Thyroid gland (tissue), 4 donors: Measurements from ENCODE around the gene BTN2A1. TPM values are rescaled to one million over a fixed set of nuclear protein-coding genes. Genes with fewer than 3 reads are reported as not detected.

Source experiments
- DNase-seq, 2 donors: peaks; one replicate each; pipeline ENCODE4 v3.0.0-alpha.2; 2019
- H3K27ac ChIP-seq, 3 donors: fragments of 200-600 bp; sonication (generic); 1 replicate in 2 of 3; 2 replicates in 1 of 3; pipeline ENCODE4 v1.5.1; 2016 to 2019; ENCODE audit warnings: mild to moderate bottlenecking in 1 of 3, moderate library complexity in 1 of 3
- H3K27me3 ChIP-seq: fragments of 200-600 bp; sonication (generic); one replicate; pipeline ENCODE4 v1.5.1; 2019
- H3K36me3 ChIP-seq, 2 donors: fragments of 200-600 bp; sonication (generic); one replicate each; pipeline ENCODE4 v1.5.1; 2016 to 2019
- H3K4me1 ChIP-seq, 2 donors: fragments of 200-600 bp; sonication (generic); one replicate each; pipeline ENCODE4 v1.5.1; 2017 to 2019
- H3K4me3 ChIP-seq, 3 donors: fragments of 200-600 bp; sonication (generic); replicated peaks in 1 of 3; 1 replicate in 2 of 3; 2 replicates in 1 of 3; pipeline ENCODE4 v1.5.1; 2016; ENCODE audit warnings: mild to moderate bottlenecking in 1 of 3
- H3K9me3 ChIP-seq: fragments of 200-600 bp; sonication (generic); one replicate; pipeline ENCODE4 v1.5.1; 2017
- POLR2A ChIP-seq, 2 donors: fragments of 450-650 bp; IDR thresholded peaks; one replicate each; pipeline ENCODE4 v1.6.1; 2017; ENCODE audit warnings: antibody characterized with exemption in 2 of 2, mild to moderate bottlenecking in 2 of 2, moderate library complexity in 1 of 2
- WGBS, 2 donors: methylation state at CpG; one replicate each; pipeline ENCODE4 v1.1.5; 2017; 5-methylcytosine and 5-hydroxymethylcytosine counted together
- intact Hi-C: fragments of 100-400 bp; cut with DNase I; formaldehyde crosslinking; loops from one replicate; pipeline ENCODE4 v1.15.1; 2023
- total RNA-seq, 4 donors: library from RNA; depleted of rRNA; stranded (reverse); fragments of >200 nt; gene quantifications; one replicate each; pipeline ENCODE4 v1.2.3, GENCODE V29; 2016
- TF ChIP-seq, protein P1 (sequence below), 6 experiments: fragments of 200-600 bp in 3 of 6; fragments of 450-650 bp in 3 of 6; sonication (generic) in 3 of 6; IDR thresholded peaks; one replicate each; pipeline ENCODE4 v1.5.1; 2016 to 2019; ENCODE audit warnings: antibody characterized with exemption in 6 of 6, mild to moderate bottlenecking in 2 of 6, inconsistent platforms in 1 of 6, moderate library complexity in 1 of 6

Gene BTN2A1
- total RNA-seq, 4 donors from 2014 or later = 9.9 to 12.3 (median 11.6) TPM

DNA sequence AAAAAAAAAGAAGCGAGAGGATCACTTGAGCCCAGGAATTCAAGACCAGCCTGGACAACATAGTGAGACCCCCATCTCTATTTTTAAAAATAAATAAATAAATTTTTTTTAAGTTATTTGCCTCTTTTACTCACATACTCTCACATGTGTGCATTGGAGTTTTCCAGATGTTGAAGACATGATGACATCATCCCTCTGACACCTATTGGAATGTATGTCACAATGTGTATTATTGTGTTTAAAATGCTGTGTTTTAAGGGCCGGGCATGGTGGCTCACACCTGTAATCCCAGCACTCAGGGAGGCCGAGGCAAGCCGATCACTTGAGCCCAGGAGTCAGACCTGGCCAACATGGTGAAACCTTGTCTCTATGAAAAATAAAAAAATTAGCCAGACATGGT lies 24.6 kb downstream of the BTN2A1 start:
- intact Hi-C loops = no loop called here
- Histone ChIP-seq H3K36me3 (no peaks in the 10 kb centered on the region), H3K27me3 (no peaks in the 10 kb centered on the region), H3K4me3 (no peak overlapping the region), H3K27ac (no peak overlapping the region), H3K9me3 (no peaks in the 10 kb centered on the region), H3K4me1 (no peaks in the 10 kb centered on the region)
- no peak for DNase-seq
- TF ChIP-seq, protein P1, sequence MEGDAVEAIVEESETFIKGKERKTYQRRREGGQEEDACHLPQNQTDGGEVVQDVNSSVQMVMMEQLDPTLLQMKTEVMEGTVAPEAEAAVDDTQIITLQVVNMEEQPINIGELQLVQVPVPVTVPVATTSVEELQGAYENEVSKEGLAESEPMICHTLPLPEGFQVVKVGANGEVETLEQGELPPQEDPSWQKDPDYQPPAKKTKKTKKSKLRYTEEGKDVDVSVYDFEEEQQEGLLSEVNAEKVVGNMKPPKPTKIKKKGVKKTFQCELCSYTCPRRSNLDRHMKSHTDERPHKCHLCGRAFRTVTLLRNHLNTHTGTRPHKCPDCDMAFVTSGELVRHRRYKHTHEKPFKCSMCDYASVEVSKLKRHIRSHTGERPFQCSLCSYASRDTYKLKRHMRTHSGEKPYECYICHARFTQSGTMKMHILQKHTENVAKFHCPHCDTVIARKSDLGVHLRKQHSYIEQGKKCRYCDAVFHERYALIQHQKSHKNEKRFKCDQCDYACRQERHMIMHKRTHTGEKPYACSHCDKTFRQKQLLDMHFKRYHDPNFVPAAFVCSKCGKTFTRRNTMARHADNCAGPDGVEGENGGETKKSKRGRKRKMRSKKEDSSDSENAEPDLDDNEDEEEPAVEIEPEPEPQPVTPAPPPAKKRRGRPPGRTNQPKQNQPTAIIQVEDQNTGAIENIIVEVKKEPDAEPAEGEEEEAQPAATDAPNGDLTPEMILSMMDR (IDR thresholded peaks at IDR 0.05) = no peak
- TF ChIP-seq POLR2A (IDR thresholded peaks at IDR 0.05) = no peak
- 96 to 98% methylated on average over 4 of the region's 4 CpGs for WGBS, 2 donors

DNA sequence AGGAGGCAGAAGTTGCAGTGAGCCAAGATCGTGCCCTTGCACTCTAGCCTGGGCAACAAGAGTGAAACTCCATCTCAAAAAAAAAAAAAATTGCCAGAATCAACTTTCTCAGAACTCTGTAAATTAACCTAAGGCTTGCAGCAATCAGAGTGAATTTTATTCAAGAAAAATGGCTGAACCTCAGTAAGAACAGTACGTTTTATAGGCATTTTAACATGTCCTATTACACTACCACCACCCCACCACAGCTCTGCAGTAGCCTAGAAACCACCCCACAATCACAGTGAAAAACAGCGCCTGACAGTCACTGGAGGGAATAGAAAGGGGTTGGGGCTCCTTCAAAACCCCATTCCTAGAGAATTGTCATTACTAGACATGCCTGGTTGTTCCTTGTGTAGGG lies 26.0 kb downstream of the BTN2A1 start:
- H3K27ac ChIP-seq = no peak overlapping the region
- no peaks in the 10 kb centered on the region for H3K36me3 ChIP-seq
- H3K9me3 ChIP-seq = no peaks in the 10 kb centered on the region
- H3K4me1 ChIP-seq = no peaks in the 10 kb centered on the region
- no peak overlapping the region for H3K4me3 ChIP-seq
- no peaks in the 10 kb centered on the region for H3K27me3 ChIP-seq
- TF ChIP-seq, protein P1 (IDR thresholded peaks at IDR 0.05) = no peak
- TF ChIP-seq POLR2A (IDR thresholded peaks at IDR 0.05) = no peak
- WGBS, 2 donors = 85 to 90% methylated on average over 3 of the region's 3 CpGs
- intact Hi-C loops = no loop called here
- no peak for DNase-seq

DNA sequence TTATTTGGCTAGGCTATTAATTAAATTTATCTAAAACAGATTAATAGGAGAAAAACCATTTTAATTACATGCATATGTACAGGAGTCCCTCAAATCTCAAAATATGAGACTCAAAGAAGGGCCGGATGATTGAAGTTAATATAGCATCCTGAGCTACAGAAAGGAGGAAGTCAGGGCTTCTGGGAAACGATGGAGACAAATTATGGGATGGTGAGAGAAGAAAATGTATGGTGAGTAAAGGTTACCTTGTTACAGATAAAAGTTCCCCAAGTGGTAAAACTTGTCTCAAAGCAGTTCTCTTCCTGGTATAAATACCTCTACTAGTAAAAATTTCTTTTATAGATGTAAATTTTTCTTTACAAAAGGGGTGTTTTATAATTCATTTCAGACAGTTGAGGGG lies 26.4 kb downstream of the BTN2A1 start:
- no peak overlapping the region for H3K4me3 ChIP-seq
- H3K9me3 ChIP-seq = no peaks in the 10 kb centered on the region
- H3K36me3 ChIP-seq = no peaks in the 10 kb centered on the region
- no peak for DNase-seq
- no peaks in the 10 kb centered on the region for H3K27me3 ChIP-seq
- no peaks in the 10 kb centered on the region for H3K4me1 ChIP-seq
- no peak for TF ChIP-seq POLR2A (IDR thresholded peaks at IDR 0.05)
- TF ChIP-seq, protein P1 (IDR thresholded peaks at IDR 0.05) = no peak
- H3K27ac ChIP-seq = no peak overlapping the region
- intact Hi-C loops = no loop called here
- 77 to 78% methylated on average over 2 of the region's 2 CpGs for WGBS, 2 donors

DNA sequence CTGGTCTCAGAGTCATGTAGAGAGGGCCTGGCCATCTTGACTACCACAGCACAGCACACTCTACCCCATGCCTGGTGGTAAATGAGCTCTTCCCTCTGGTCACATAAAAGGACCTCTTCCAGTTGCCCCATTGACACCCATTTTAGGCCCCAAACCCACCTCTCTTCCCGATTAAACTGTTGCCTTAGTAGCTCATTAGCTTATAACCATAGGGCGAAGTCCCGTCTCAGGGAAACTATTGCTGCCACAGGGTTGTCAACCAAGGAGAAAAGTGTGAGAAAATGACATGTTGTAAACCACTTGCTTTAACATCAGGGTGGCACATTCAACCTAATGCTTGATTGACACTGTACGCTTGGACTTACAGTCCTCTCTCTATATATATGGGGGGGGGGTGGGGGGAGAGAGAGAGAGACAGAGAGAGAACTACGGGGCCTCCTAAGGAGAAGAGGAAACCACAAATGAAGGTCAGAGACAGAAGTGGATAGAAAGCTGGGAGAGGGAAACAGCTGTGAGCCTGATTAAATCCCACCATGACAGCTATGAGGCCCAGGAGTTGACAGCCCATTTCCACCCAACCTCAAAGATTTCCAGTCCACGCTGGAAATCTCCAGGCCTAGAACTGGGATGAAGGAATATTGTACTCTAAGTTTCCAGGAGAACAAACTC lies 27.5 kb downstream of the BTN2A1 start:
- DNase-seq = no peak
- H3K36me3 ChIP-seq = no peaks in the 10 kb centered on the region
- H3K27ac ChIP-seq = no peak overlapping the region
- H3K9me3 ChIP-seq = no peaks in the 10 kb centered on the region
- TF ChIP-seq, protein P1 (IDR thresholded peaks at IDR 0.05) = no peak
- TF ChIP-seq POLR2A (IDR thresholded peaks at IDR 0.05) = no peak
- no peak overlapping the region for H3K4me3 ChIP-seq
- WGBS, 2 donors = 88 to 89% methylated on average over 6 of the region's 6 CpGs
- intact Hi-C loops = no loop called here
- H3K4me1 ChIP-seq = no peaks in the 10 kb centered on the region
- H3K27me3 ChIP-seq = no peaks in the 10 kb centered on the region

DNA sequence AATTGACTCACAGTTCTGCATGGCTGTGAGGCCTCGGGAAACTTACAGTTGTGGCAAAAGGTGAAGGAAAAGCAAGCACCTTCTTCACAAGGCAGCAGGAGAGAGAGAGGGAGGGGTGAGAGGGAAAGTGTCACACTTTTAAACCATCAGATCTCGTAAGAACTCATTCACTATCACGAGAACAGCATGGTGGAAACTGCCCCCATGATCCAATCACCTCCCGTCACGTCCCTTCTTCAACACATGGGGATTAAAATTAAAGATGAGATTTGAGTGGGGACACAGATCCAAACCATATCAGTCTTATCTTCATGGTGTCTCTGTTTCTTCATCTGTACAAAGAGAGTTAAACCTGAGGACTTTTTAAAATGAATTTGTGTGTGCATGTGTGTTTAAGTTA lies 28.6 kb downstream of the BTN2A1 start:
- H3K4me3 ChIP-seq = no peak overlapping the region
- intact Hi-C loops = no loop called here
- H3K36me3 ChIP-seq = no peaks in the 10 kb centered on the region
- no peak for TF ChIP-seq POLR2A (IDR thresholded peaks at IDR 0.05)
- TF ChIP-seq, protein P1 (IDR thresholded peaks at IDR 0.05) = no peak
- H3K27ac ChIP-seq = no peak overlapping the region
- no peaks in the 10 kb centered on the region for H3K9me3 ChIP-seq
- H3K4me1 ChIP-seq = no peaks in the 10 kb centered on the region
- WGBS, 2 donors = 84 to 85% methylated on average over 5 of the region's 5 CpGs
- no peak for DNase-seq
- no peaks in the 10 kb centered on the region for H3K27me3 ChIP-seq
